ENCODE results near the gene ETV2. TPM values are rescaled to one million over a fixed set of nuclear protein-coding genes. Genes with fewer than 3 reads are reported as not detected.

Gene ETV2
- total and polyA plus RNA-seq, 8 donors: 0.55 to 11.7 (median 6.1) TPM; not detected in 3

- Histone ChIP-seq H3K9me3 (no peaks in the 10 kb centered on the region), H3K36me3 (peaks cover 3 to 68% (median 58%) of the 10 kb centered on the region in 4 donors), H3K4me3 (no peak overlapping the region), H3K4me1 (no peaks in the 10 kb centered on the region), H3K27ac (no peak overlapping the region), H3K27me3 (no peaks in the 10 kb centered on the region)
- WGBS, 5 donors: 87 to 93% (median 91%) methylated on average over 3 to 17 of the region's 17 CpGs
- TF ChIP-seq EP300 (IDR thresholded peaks at IDR 0.05): no peak
- no peak for TF ChIP-seq POLR2A (IDR thresholded peaks at IDR 0.05)
- no peak for TF ChIP-seq POLR2AphosphoS5 (IDR thresholded peaks at IDR 0.05)
- no peak for TF ChIP-seq CTCF (IDR thresholded peaks at IDR 0.05)
- DNase-seq: no peak
- intact Hi-C loops (cut with DNase I; ENCODE audit: low total_unique reads): no loop called here
Measured at GRCh38 chr19:35620001-35620400, 21.5 kb upstream of the ETV2 start.

- H3K36me3 ChIP-seq: peaks cover 0 to 51% (median 42%) of the 10 kb centered on the region in 4 donors
- no peak for DNase-seq
- H3K9me3 ChIP-seq: no peaks in the 10 kb centered on the region
- no peak overlapping the region for H3K27ac ChIP-seq
- no peaks in the 10 kb centered on the region for H3K4me1 ChIP-seq
- WGBS, 5 donors: 93 to 97% (median 95%) methylated on average over 9 of the region's 9 CpGs
- no peak overlapping the region for H3K4me3 ChIP-seq
- H3K27me3 ChIP-seq: no peaks in the 10 kb centered on the region
- no peak for TF ChIP-seq CTCF (IDR thresholded peaks at IDR 0.05)
- TF ChIP-seq POLR2AphosphoS5 (IDR thresholded peaks at IDR 0.05): no peak
- no peak for TF ChIP-seq EP300 (IDR thresholded peaks at IDR 0.05)
- TF ChIP-seq POLR2A (IDR thresholded peaks at IDR 0.05): no peak
- intact Hi-C loops (cut with DNase I; ENCODE audit: low total_unique reads): no loop called here
Measured at GRCh38 chr19:35621708-35622107, 19.8 kb upstream of the ETV2 start.

GRCh38 chr19:35622750-35623149 is 18.8 kb upstream of the ETV2 start:
- no peak overlapping the region for H3K27ac ChIP-seq
- no peaks in the 10 kb centered on the region for H3K27me3 ChIP-seq
- WGBS, 5 donors: 86 to 94% (median 93%) methylated on average over 13 of the region's 13 CpGs
- H3K4me3 ChIP-seq: no peak overlapping the region
- no peak for DNase-seq
- intact Hi-C loops (cut with DNase I; ENCODE audit: low total_unique reads): no loop called here
- peaks cover 0 to 3% (median 2%) of the 10 kb centered on the region in 4 donors for H3K4me1 ChIP-seq
- no peaks in the 10 kb centered on the region for H3K9me3 ChIP-seq
- peaks cover 0 to 41% (median 32%) of the 10 kb centered on the region in 4 donors for H3K36me3 ChIP-seq
- TF ChIP-seq POLR2A (IDR thresholded peaks at IDR 0.05) (no peak), POLR2AphosphoS5 (IDR thresholded peaks at IDR 0.05) (no peak), CTCF (IDR thresholded peaks at IDR 0.05) (no peak), EP300 (IDR thresholded peaks at IDR 0.05) (no peak)

- TF ChIP-seq POLR2AphosphoS5 (IDR thresholded peaks at IDR 0.05) (no peak), CTCF (IDR thresholded peaks at IDR 0.05) (no peak), POLR2A (IDR thresholded peaks at IDR 0.05) (no peak), EP300 (IDR thresholded peaks at IDR 0.05) (no peak)
- intact Hi-C loops (cut with DNase I; ENCODE audit: low total_unique reads): no loop called here
- H3K4me1 ChIP-seq: peaks cover 4 to 9% (median 8%) of the 10 kb centered on the region in 4 donors
- H3K9me3 ChIP-seq: no peaks in the 10 kb centered on the region
- H3K36me3 ChIP-seq: peaks cover 0 to 33% (median 27%) of the 10 kb centered on the region in 4 donors
- H3K4me3 ChIP-seq: no peak overlapping the region
- H3K27me3 ChIP-seq: no peaks in the 10 kb centered on the region
- no peak overlapping the region for H3K27ac ChIP-seq
- 87 to 94% (median 88%) methylated on average over 6 of the region's 6 CpGs for WGBS, 5 donors
- DNase-seq: no peak
Measured at GRCh38 chr19:35623327-35624010, 18.1 kb upstream of the ETV2 start.
